ENCODE measurements around the gene SUMO4. TPM values are rescaled to one million over a fixed set of nuclear protein-coding genes. Genes with fewer than 3 reads are reported as not detected.

Gene SUMO4
- total and polyA plus RNA-seq, 2 of the 8 experiments (the other 6 are each of a cell fraction or from before 2014, with no cell fraction given) = 0.09 to 1.3 TPM

DNA sequence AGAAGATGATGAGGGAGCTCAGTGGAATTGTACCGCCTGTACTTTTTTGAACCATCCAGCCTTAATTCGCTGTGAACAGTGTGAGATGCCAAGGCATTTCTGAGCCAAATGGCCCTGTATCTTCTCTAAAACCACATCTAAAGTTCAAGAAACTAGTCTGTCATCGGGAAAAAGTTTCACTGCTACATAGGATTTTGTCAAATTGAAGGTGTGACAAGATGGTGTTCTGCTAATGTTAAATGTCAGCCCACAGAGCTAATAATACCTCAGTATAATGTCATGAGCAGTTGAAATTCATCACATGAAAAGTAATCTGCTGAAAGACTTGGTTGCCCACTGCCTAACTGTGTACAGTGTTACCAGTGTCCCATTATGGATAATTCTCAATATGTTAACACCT, 9.6 kb downstream of the SUMO4 start (continued):
- TF ChIP-seq FOSL1 (IDR thresholded peaks at IDR 0.05; ENCODE audit: insufficient read depth, low read depth, low read length) = no peak

- H3K27me3 ChIP-seq (replicated peaks in 1 of 4; ENCODE audit: control insufficient read depth in 3 of 4, extremely low read depth in 1 of 4, insufficient read depth in 3 of 4, low read length in 3 of 4) = no peaks in the 10 kb centered on the region
- no peak overlapping the region for H2BK120ac ChIP-seq (replicated peaks; ENCODE audit: low read depth, low read length)
- H3K27ac ChIP-seq (ENCODE audit: low read depth, low read length) = no peak overlapping the region
- H3K79me2 ChIP-seq (ENCODE audit: control insufficient read depth in 1 of 2, insufficient read depth in 2 of 2, low read length in 2 of 2) = no peaks in the 10 kb centered on the region
- H3K4me3 ChIP-seq (ENCODE audit: extremely low read depth in 1 of 4, insufficient read depth in 2 of 4, low read depth in 3 of 4, low read length in 4 of 4) = no peak overlapping the region
- ChIA-PET POLR2A (ENCODE audit: partially characterized antibody) (interaction anchor here (1.0 kb wide), 1 partner anchor 9 kb away, joined by 3 read pairs; no protein-coding TSS in a partner anchor), CTCF (ENCODE audit: partially characterized antibody) (interaction anchor here (1.3 kb wide), 1 partner anchor 19 kb away, joined by 3 read pairs; no protein-coding TSS in a partner anchor)
- FAIRE-seq (no peak), DNase-seq (ENCODE audit: low read depth in 1 of 2, low spot score in 2 of 2) (no peak)
- no peaks in the 10 kb centered on the region for H3K4me1 ChIP-seq (replicated peaks in 1 of 4; ENCODE audit: control insufficient read depth in 3 of 4, insufficient read depth in 4 of 4, low read length in 3 of 4)
- no peak overlapping the region for H2AFZ ChIP-seq (ENCODE audit: low read length)
- no peaks in the 10 kb centered on the region for H3K23me2 ChIP-seq (ENCODE audit: low read depth, low read length)
- H2BK5ac ChIP-seq (ENCODE audit: low read depth, low read length) = no peak overlapping the region
- H4K5ac ChIP-seq (ENCODE audit: insufficient read length, low read depth, low read length) = no peak overlapping the region
- H4K20me1 ChIP-seq (replicated peaks in 1 of 2; ENCODE audit: control insufficient read depth in 1 of 2, insufficient read depth in 2 of 2, low read length in 2 of 2) = peaks cover 0 to 2% of the 10 kb centered on the region in 2 experiments
- H4K8ac ChIP-seq (ENCODE audit: extremely low read depth, insufficient read depth, low read length) = no peak overlapping the region
- no peaks in the 10 kb centered on the region for H3K79me1 ChIP-seq (ENCODE audit: low read depth, low read length)
- H2AK5ac ChIP-seq (ENCODE audit: low read depth, low read length) = no peak overlapping the region
- no peak overlapping the region for H3K4me2 ChIP-seq (ENCODE audit: insufficient read depth in 1 of 2, low read depth in 2 of 2, low read length in 2 of 2)
- H4K91ac ChIP-seq (replicated peaks; ENCODE audit: insufficient read length, low read length) = no peak overlapping the region
- H2BK20ac ChIP-seq (ENCODE audit: low read length) = no peak overlapping the region
- no peak overlapping the region for H2BK12ac ChIP-seq (ENCODE audit: low read depth, low read length)
- H3K4ac ChIP-seq (replicated peaks; ENCODE audit: insufficient read length, low read depth, low read length) = no peak overlapping the region
- no peak overlapping the region for H3K23ac ChIP-seq (ENCODE audit: insufficient read length)
- no peaks in the 10 kb centered on the region for H3K9me3 ChIP-seq (ENCODE audit: insufficient read depth in 2 of 2, low read depth in 1 of 2, low read length in 1 of 2)
- no peak overlapping the region for H3K14ac ChIP-seq (ENCODE audit: insufficient read length)
- H3K18ac ChIP-seq (ENCODE audit: extremely low read depth, low read length) = no peak overlapping the region
- H3K36me3 ChIP-seq (ENCODE audit: control insufficient read depth in 2 of 4, insufficient read depth in 4 of 4, low read length in 3 of 4) = peaks cover 0 to 23% (median 10%) of the 10 kb centered on the region in 4 experiments; a peak in 7 of 8 replicates
- H3K56ac ChIP-seq (replicated peaks; ENCODE audit: insufficient read length, low read depth, low read length) = no peak overlapping the region
- no peak overlapping the region for H3K9ac ChIP-seq (replicated peaks in 1 of 4; ENCODE audit: extremely low read depth in 1 of 4, low read depth in 3 of 4, low read length in 3 of 4)
- no peak overlapping the region for H2BK15ac ChIP-seq (ENCODE audit: low read length)
- TF ChIP-seq SRF (IDR thresholded peaks at IDR 0.05; ENCODE audit: low read depth, low read length) (no peak), ASH2L (IDR thresholded peaks at IDR 0.05; ENCODE audit: low read length) (no peak), FOSL1 (IDR thresholded peaks at IDR 0.05; ENCODE audit: insufficient read depth, low read depth, low read length) (no peak), JUND (IDR thresholded peaks at IDR 0.05; ENCODE audit: low read length) (no peak), CBX5 (IDR thresholded peaks at IDR 0.05; ENCODE audit: low read depth, low read length) (no peak), MAFK (IDR thresholded peaks at IDR 0.05; ENCODE audit: low read depth, low read length) (no peak), EZH2 (IDR thresholded peaks at IDR 0.05; ENCODE audit: low read depth, low read length, severe bottlenecking) (no peak), BRCA1 (IDR thresholded peaks at IDR 0.05; ENCODE audit: low read depth, low read length) (no peak)
- TF ChIP-seq, protein P1, sequence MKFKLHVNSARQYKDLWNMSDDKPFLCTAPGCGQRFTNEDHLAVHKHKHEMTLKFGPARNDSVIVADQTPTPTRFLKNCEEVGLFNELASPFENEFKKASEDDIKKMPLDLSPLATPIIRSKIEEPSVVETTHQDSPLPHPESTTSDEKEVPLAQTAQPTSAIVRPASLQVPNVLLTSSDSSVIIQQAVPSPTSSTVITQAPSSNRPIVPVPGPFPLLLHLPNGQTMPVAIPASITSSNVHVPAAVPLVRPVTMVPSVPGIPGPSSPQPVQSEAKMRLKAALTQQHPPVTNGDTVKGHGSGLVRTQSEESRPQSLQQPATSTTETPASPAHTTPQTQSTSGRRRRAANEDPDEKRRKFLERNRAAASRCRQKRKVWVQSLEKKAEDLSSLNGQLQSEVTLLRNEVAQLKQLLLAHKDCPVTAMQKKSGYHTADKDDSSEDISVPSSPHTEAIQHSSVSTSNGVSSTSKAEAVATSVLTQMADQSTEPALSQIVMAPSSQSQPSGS (IDR thresholded peaks at IDR 0.05; ENCODE audit: low read length) = no peak
- TF ChIP-seq, protein P2, sequence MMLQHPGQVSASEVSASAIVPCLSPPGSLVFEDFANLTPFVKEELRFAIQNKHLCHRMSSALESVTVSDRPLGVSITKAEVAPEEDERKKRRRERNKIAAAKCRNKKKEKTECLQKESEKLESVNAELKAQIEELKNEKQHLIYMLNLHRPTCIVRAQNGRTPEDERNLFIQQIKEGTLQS (IDR thresholded peaks at IDR 0.05; ENCODE audit: insufficient read depth, low read depth, low read length) = no peak
Observed at GRCh38 chr6:149410557-149410956, 10.5 kb downstream of the SUMO4 start.

Measured in H1 (cell line).